Measurements from ENCODE around the gene TAGLN2. TPM values are rescaled to one million over a fixed set of nuclear protein-coding genes. Genes with fewer than 3 reads are reported as not detected.
A peak's percentile ranks its signal among the peaks of the same experiment; 100 is the strongest.

The TAGLN2 gene
- total and polyA plus RNA-seq, 9 of the 15 experiments (the other 6 are each of a cell fraction or from before 2014, with no cell fraction given) = 192 to 683 (median 455) TPM

- TF ChIP-seq ZNF785 (CRISPR knock-in tag; IDR thresholded peaks at IDR 0.05) (no peak), TOE1 (IDR thresholded peaks at IDR 0.05; ENCODE audit: borderline replicate concordance) (no peak), TOE1 (CRISPR knock-in tag; IDR thresholded peaks at IDR 0.05; ENCODE audit: borderline replicate concordance, low read depth) (no peak), ZNF146 (CRISPR knock-in tag; IDR thresholded peaks at IDR 0.05; ENCODE audit: unreplicated experiment) (no peak), RREB1 (CRISPR knock-in tag; IDR thresholded peaks at IDR 0.05) (0 out of 2 replicates have a peak, but pooled peaks have one; percentile 33), ZKSCAN3 (CRISPR knock-in tag; IDR thresholded peaks at IDR 0.05) (no peak), ELF4 (CRISPR knock-in tag; IDR thresholded peaks at IDR 0.05) (no peak), YY1 (IDR thresholded peaks at IDR 0.05; ENCODE audit: borderline replicate concordance in 1 of 3, control insufficient read depth in 1 of 3, extremely low read depth in 1 of 3, insufficient read depth in 3 of 3, insufficient read length in 1 of 3, insufficient replicate concordance in 2 of 3, low read depth in 1 of 3, low read length in 2 of 3) (peak in 2 of 3 experiments; percentile 40 to 51), CTCF (IDR thresholded peaks at IDR 0.05 in 2 of 3, conservative IDR thresholded peaks at IDR 0.05 in 1 of 3; ENCODE audit: insufficient read depth in 2 of 3, low read depth in 1 of 3, low read length in 3 of 3) (peak; percentile 63 to 78 (median 72)), DPF2 (IDR thresholded peaks at IDR 0.05) (no peak), POLR2H (tag; IDR thresholded peaks at IDR 0.05; ENCODE audit: low read depth) (no peak), SMC3 (conservative IDR thresholded peaks at IDR 0.05; ENCODE audit: insufficient read depth, low read depth, low read length) (peak; percentile 59), SMAD4 (CRISPR knock-in tag; conservative IDR thresholded peaks at IDR 0.05) (peak; percentile 55; the same call in 1 of the 2 replicates), FOXA1 (IDR thresholded peaks at IDR 0.05; ENCODE audit: borderline replicate concordance) (no peak)
- TF ChIP-seq, protein P1, sequence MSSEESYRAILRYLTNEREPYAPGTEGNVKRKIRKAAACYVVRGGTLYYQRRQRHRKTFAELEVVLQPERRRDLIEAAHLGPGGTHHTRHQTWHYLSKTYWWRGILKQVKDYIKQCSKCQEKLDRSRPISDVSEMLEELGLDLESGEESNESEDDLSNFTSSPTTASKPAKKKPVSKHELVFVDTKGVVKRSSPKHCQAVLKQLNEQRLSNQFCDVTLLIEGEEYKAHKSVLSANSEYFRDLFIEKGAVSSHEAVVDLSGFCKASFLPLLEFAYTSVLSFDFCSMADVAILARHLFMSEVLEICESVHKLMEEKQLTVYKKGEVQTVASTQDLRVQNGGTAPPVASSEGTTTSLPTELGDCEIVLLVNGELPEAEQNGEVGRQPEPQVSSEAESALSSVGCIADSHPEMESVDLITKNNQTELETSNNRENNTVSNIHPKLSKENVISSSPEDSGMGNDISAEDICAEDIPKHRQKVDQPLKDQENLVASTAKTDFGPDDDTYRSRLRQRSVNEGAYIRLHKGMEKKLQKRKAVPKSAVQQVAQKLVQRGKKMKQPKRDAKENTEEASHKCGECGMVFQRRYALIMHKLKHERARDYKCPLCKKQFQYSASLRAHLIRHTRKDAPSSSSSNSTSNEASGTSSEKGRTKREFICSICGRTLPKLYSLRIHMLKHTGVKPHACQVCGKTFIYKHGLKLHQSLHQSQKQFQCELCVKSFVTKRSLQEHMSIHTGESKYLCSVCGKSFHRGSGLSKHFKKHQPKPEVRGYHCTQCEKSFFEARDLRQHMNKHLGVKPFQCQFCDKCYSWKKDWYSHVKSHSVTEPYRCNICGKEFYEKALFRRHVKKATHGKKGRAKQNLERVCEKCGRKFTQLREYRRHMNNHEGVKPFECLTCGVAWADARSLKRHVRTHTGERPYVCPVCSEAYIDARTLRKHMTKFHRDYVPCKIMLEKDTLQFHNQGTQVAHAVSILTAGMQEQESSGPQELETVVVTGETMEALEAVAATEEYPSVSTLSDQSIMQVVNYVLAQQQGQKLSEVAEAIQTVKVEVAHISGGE (CRISPR knock-in tag; IDR thresholded peaks at IDR 0.05) = no peak
Observed at GRCh38 chr1:159945483-159946241, 20.4 kb upstream of the TAGLN2 start, which contains the start of gene IGSF9 (continued).
